IPS-11a (cell line): ENCODE measurements around the gene PLD5.
"Not testable (repeated sequence)": the region's sequence is repeated elsewhere in the genome, so short reads cannot be mapped to it uniquely, and the experiment has no call there.

Source experiments
- H3K4me3 ChIP-seq: one replicate; pipeline ENCODE4 v1.5.1; 2013; ENCODE audit warnings: low read depth, low read length, control low read depth

PLD5 gene

GRCh38 chr1:242178924-242179708 lies 345.4 kb downstream of the PLD5 start:
- H3K4me3 ChIP-seq = no peak overlapping the region

DNA sequence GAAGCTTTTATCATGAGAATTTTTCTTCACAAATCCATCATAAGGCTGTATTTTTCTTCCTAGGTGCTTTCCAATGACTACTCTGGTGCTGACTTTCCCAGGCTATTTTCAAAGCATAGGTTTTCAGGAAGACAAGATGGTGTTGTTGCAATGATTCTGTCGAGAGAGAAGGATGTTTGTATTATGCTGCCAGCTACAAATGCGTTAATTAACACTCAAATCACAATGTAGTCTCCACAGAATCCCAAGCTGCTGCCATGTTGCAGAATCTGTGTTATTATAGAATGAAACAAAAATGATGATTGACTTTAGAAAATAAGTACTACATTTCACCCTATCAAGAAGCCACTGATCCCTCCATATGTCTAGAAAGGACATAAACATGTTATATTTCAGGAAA lies 346.1 kb downstream of the PLD5 start:
- H3K4me3 ChIP-seq = no peak overlapping the region

- no peak overlapping the region for H3K4me3 ChIP-seq
These were observed 362.4 kb downstream of the PLD5 start for GRCh38 chr1:242162140-242162539.

DNA sequence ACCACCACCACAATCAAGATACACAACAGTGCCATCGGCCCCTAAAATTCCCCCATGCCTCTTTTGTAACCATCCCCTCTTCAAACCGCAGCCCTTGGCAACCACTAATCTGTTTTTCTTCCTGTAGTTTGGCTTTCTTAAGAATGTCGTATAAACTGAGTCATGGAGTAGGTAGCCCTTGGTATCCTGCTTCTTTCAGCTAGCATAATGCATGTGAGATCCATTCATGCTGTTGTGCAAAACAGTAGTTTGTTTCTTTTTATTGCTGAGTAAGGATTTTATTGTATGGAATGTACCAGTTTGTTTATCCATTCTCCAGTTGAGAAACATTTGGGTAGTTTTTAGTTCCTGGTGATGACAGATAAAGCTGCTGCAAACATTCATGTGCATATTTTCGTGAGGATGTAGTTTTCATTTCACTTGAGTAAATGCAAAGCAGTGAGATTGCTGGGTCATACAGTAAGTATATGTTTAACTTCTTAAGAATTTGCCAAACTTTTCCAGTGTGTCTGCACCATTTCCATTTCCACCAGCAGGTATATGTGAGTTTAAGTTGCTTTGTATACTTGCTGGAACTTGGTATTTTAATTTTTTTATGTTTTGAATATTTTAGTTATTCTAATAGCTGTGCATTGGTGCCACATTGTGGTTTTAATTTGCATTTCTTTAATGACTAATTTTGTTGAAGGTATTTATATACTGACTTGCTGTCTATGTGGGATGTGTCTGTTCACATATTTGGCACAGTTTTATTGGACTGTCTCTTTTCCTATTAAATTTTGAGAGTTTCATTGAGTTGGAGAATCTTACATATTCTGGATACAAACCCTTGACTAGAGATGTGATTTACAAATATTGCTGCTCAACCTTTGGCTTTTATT lies 377.2 kb downstream of the PLD5 start:
- H3K4me3 ChIP-seq = no peak overlapping the region

DNA sequence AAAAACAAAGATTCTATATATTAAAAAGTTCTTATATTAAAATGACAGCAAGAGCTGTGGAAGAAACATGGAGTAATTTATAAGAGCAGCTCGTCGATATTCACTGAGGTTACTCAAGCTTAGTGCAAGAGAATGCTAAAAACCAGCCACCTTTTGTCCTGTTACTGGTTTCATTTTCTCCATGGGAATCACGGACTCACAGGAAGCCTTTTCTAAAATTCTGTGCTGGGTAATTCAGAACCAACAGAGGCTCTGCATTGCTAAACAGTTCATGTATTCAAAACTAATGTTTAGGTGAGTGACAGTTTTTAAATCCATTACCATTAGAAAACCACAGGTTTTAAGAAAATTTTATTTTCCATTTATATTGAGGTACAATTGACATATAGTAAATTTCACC lies 377.8 kb downstream of the PLD5 start:
- H3K4me3 ChIP-seq = no peak overlapping the region

- no peak overlapping the region for H3K4me3 ChIP-seq
These were observed 383.7 kb downstream of the PLD5 start for GRCh38 chr1:242140836-242141235.

- no peak overlapping the region for H3K4me3 ChIP-seq
These were observed 384.5 kb downstream of the PLD5 start for GRCh38 chr1:242139986-242140385.

DNA sequence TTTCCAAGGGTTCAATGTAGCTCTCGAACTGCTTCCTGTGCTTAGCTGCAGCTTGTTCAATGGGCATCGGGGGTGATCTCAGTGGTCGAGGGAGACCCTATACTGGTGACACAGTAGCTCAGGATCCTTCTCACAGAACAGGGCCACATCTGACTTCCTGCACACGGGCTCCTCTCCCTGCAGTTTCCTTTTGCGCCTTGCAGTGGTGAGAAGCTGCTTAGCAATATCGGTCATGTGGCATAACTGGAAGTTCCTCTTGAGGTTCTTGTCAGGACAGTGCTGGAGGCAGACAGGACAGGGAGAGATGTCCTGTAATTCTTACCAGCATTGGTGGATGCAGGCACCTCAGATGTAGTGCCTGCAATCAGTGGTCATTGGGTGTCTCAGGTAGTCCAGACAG lies 385.1 kb downstream of the PLD5 start:
- H3K4me3 ChIP-seq = no peak overlapping the region

DNA sequence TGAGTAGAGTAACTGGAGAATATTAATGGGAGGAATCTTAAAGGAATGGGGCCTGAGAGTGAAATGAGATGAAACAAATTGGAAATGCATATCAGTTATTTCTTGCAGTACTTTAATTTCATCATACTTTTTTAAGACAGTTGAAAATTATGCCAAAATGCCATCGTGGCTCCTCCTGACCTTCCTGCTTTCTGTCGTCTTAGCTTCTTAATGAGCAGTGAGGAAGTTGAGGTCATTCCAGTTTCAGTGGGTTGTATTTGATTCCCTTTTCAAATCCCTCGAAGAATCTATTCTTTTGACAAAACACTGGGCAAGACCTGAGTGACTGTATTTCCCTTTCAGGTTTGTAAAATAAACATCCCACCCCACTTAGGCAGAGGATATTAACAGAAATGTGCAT lies 390.7 kb downstream of the PLD5 start:
- H3K4me3 ChIP-seq = no peak overlapping the region

DNA sequence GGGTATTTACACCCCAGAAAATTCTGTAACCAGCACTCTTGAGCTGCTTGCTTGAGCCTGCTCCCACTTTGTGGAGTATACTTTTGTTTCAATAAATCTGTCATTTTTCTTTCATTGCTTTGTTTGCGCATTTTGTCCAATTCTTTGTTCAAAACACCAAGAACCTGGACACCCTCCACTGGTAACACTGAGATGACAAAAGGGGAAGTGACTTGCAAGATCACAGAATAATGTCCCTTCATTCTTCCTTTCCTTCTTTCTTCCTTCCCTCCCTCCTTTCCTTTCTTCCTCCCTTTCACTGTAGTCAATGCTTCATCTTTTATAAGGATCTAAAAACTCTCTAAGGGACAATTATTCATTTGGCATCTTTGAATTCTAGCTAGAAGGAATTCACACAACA lies 391.1 kb downstream of the PLD5 start:
- H3K4me3 ChIP-seq = no peak overlapping the region

- H3K4me3 ChIP-seq = no peak overlapping the region
These were observed 392.2 kb downstream of the PLD5 start for GRCh38 chr1:242132121-242132817.

GRCh38 chr1:242128951-242129502 lies 395.5 kb downstream of the PLD5 start:
- H3K4me3 ChIP-seq = no peak overlapping the region

GRCh38 chr1:242120432-242120831 lies 404.1 kb downstream of the PLD5 start:
- H3K4me3 ChIP-seq = no peak overlapping the region

DNA sequence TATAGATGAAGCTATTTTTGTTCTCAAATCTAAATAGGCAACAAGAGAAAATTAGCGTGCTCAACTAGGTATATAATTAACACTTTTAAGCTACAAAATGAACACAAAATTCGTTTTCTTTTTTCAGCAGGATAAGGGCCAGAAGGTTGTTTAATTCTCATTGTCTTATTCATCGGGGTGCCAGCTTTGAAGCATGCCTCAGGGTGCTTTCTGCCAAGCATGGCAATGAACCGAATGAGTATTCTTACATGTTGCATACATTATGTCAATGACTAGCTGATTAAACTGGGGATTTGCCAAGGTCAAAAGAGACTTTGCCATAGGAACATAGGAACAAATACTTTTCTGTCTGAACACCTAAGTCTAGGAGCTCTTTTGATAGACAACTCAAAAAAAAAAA lies 423.6 kb downstream of the PLD5 start:
- no peak overlapping the region for H3K4me3 ChIP-seq

GRCh38 chr1:242097283-242097682 lies 427.2 kb downstream of the PLD5 start:
- H3K4me3 ChIP-seq = not testable (repeated sequence)

GRCh38 chr1:242093116-242093515 lies 431.4 kb downstream of the PLD5 start:
- H3K4me3 ChIP-seq = no peak overlapping the region

DNA sequence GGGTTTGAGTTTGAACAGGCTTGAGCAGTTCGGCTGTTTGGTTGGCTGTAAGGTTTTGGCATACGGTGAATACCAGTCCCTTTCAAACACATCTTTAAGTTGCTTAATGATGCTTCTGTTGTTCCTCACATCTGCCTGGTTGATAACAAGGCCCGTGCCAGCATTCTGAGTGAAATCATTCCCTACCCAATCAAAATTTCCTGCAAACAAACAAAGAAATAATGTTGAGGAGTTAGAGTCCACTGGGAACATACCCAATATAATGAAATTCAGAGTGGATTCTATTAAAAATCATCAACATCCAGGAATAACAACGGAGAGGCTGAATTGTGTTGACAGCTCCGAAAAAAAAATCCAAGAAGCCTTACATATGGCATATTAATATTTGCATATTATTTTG lies 434.6 kb downstream of the PLD5 start:
- no peak overlapping the region for H3K4me3 ChIP-seq

GRCh38 chr1:242088875-242089274 lies 435.6 kb downstream of the PLD5 start:
- no peak overlapping the region for H3K4me3 ChIP-seq

DNA sequence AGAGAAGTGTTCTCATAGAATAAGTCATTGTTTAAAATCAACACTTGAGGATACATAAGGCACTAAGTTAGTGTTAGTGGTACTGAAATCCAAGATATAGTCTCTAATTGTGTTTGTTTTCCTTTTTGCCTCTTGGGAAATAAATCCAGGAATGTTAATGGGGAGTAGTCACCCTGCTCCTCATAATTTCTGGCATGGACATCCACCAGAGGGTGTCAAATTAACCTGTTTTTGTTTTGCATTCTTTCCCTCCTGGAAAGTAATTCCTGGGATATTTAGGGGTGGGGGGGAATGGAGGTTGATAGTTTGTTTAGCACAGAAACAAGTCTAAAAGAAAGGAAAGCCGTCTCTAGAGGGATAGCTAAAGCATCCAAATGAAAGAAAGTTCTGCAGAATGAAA lies 437.8 kb downstream of the PLD5 start:
- H3K4me3 ChIP-seq = no peak overlapping the region

DNA sequence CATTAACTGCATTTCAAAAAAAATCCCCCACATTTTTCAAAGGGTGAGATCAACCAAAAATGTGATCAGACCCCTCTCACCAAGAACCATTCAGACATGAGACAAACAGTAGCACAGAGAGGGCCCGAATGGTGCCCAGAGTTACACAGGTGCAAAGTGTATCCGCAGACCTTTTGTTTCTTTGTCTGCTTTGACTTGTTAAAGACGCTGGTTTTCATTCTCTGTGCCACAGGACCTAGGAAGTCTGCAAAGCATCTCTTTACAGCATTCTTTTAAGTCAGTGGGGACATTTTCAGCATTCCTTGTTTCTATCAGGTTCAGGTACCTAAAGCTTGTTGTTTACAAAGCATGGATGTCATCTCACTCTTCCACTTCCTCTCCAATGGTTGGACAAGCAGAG lies 438.4 kb downstream of the PLD5 start:
- no peak overlapping the region for H3K4me3 ChIP-seq

- H3K4me3 ChIP-seq = no peak overlapping the region
These were observed 440.8 kb downstream of the PLD5 start for GRCh38 chr1:242083742-242084141.
